Fibroblast of lung (primary cell): ENCODE data around the gene SLC43A3. TPM values are rescaled to one million over a fixed set of nuclear protein-coding genes. Genes with fewer than 3 reads are reported as not detected.

Experiments
- DNase-seq, 2 donors: peaks; one replicate each; pipeline versions ENCODE4 v3.0.0 to v3.0.0-alpha.2; 2010; ENCODE audit warnings: low read depth in 2 of 2
- H2AFZ ChIP-seq: 2 replicates; pipeline ENCODE4 v1.5.1; 2012; ENCODE audit warnings: low read length, control low read depth, inconsistent platforms
- H3K27ac ChIP-seq: 2 replicates; pipeline ENCODE4 v1.5.1; 2011; ENCODE audit warnings: low read length, control low read depth; ENCODE audit not compliant: insufficient read depth
- H3K27me3 ChIP-seq: 2 replicates; pipeline ENCODE4 v1.5.1; 2011; ENCODE audit warnings: mild to moderate bottlenecking, low read length; ENCODE audit not compliant: control insufficient read depth, insufficient read depth
- H3K36me3 ChIP-seq: 2 replicates; pipeline ENCODE4 v1.5.1; 2011; ENCODE audit warnings: low read length; ENCODE audit not compliant: control insufficient read depth, insufficient read depth
- H3K4me1 ChIP-seq: 2 replicates; pipeline ENCODE4 v1.5.1; 2011; ENCODE audit warnings: low read length; ENCODE audit not compliant: control insufficient read depth, insufficient read depth; ENCODE audit errors: extremely low read depth
- H3K4me2 ChIP-seq: 2 replicates; pipeline ENCODE4 v1.5.1; 2011; ENCODE audit warnings: low read length, control low read depth; ENCODE audit not compliant: insufficient read depth; ENCODE audit errors: extremely low read depth
- H3K4me3 ChIP-seq, 4 experiments: fragments of 200-600 bp in 1 of 4; sonication (generic) in 1 of 4; replicated peaks in 1 of 4; 2 replicates each; pipeline ENCODE4 v1.5.1; 2011 to 2016; ENCODE audit warnings: low read length in 4 of 4, low read depth in 3 of 4, mild to moderate bottlenecking in 3 of 4, control low read depth in 2 of 4, inconsistent platforms in 1 of 4, mixed read lengths in 1 of 4; ENCODE audit not compliant: insufficient read depth in 1 of 4; ENCODE audit errors: control extremely low read depth in 1 of 4
- H3K79me2 ChIP-seq: 2 replicates; pipeline ENCODE4 v1.5.1; 2012; ENCODE audit warnings: mild to moderate bottlenecking, low read length, inconsistent platforms; ENCODE audit not compliant: control insufficient read depth, insufficient read depth
- H3K9ac ChIP-seq: 2 replicates; pipeline ENCODE4 v1.5.1; 2011; ENCODE audit warnings: mild to moderate bottlenecking, low read length, control low read depth; ENCODE audit not compliant: insufficient read depth
- H3K9me3 ChIP-seq: 2 replicates; pipeline ENCODE4 v1.5.1; 2012; ENCODE audit warnings: low read depth, low read length; ENCODE audit not compliant: control insufficient read depth, insufficient read depth
- H4K20me1 ChIP-seq: 2 replicates; pipeline ENCODE4 v1.5.1; 2011; ENCODE audit warnings: low read length; ENCODE audit not compliant: control insufficient read depth, insufficient read depth; ENCODE audit errors: extremely low read depth
- CTCF ChIP-seq, 2 donors: IDR thresholded peaks in 1 of 2; conservative IDR thresholded peaks in 1 of 2; 1 replicate in 1 of 2; 2 replicates in 1 of 2; pipeline ENCODE4 v1.5.1; 2011 to 2012; ENCODE audit warnings: low read length in 2 of 2, control low read depth in 1 of 2, inconsistent platforms in 1 of 2, low read depth in 1 of 2, mild to moderate bottlenecking in 1 of 2
- EZH2 ChIP-seq: IDR thresholded peaks from 2 replicates; pipeline ENCODE4 v1.5.1; 2012; ENCODE audit warnings: low read length, control low read depth, mild to moderate bottlenecking; ENCODE audit errors: missing control alignments
- polyA plus RNA-seq, 2 donors: library from polyadenylated mRNA; depleted of rRNA in 1 of 2; stranded (reverse) in 1 of 2; unstranded in 1 of 2; fragments of >200 nt; gene quantifications; 2 replicates each; pipeline ENCODE4 v1.2.1, GENCODE V29; 2011 to 2012; ENCODE audit warnings: missing spikeins in 1 of 2
- total RNA-seq: library from RNA; depleted of rRNA; stranded (reverse); fragments of >200 nt; gene quantifications from 2 replicates; pipeline ENCODE4 v1.2.1, GENCODE V29; 2014

SLC43A3 gene
- total and polyA plus RNA-seq, 2 donors (not counting 1 experiment from before 2014, with no cell fraction given), result 34.8 to 41.5 TPM

DNA sequence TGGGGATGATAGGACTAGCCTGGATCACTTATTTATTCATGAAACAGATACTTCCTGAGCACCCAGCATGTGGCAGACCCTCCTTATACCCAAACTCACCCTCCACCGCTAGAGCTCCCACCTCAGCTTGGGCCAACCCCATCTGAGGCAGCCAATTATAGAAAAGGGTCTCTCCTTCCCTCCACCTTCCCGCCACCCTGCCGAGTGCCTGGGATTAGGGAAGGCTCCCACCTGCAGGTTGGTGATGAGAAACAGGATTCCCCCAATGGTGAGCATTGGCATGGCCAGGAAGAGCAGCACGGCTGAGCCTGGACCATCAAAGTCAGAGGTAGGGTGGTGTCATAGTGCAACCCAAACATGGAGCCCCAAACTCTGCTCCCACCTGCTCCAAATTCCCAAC, 5.9 kb downstream of the SLC43A3 start:
- H3K27me3 ChIP-seq, result no peaks in the 10 kb centered on the region
- no peaks in the 10 kb centered on the region for H3K9me3 ChIP-seq
- no peak overlapping the region for H2AFZ ChIP-seq
- peaks cover 10% of the 10 kb centered on the region for H3K36me3 ChIP-seq
- H3K27ac ChIP-seq, result no peak overlapping the region
- no peak for DNase-seq
- H3K79me2 ChIP-seq, result peaks cover 7% of the 10 kb centered on the region
- TF ChIP-seq CTCF (conservative IDR thresholded peaks at IDR 0.05 in 1 of 2, IDR thresholded peaks at IDR 0.05 in 1 of 2; ENCODE audit: low read depth in 1 of 2, low read length in 2 of 2) (no peak), EZH2 (no peak)
- no peak overlapping the region for H3K4me2 ChIP-seq
- H3K4me3 ChIP-seq, result no peak overlapping the region
- peaks cover 21% of the 10 kb centered on the region for H3K4me1 ChIP-seq
- H4K20me1 ChIP-seq, result no peaks in the 10 kb centered on the region
- no peak overlapping the region for H3K9ac ChIP-seq

- DNase-seq, result no peak
- no peaks in the 10 kb centered on the region for H3K9me3 ChIP-seq
- H3K4me1 ChIP-seq, result peaks cover 3% of the 10 kb centered on the region
- no peak for TF ChIP-seq CTCF (conservative IDR thresholded peaks at IDR 0.05 in 1 of 2, IDR thresholded peaks at IDR 0.05 in 1 of 2; ENCODE audit: low read depth in 1 of 2, low read length in 2 of 2)
- TF ChIP-seq EZH2, result no peak
- no peaks in the 10 kb centered on the region for H3K27me3 ChIP-seq
- H3K4me2 ChIP-seq, result no peak overlapping the region
- no peak overlapping the region for H3K9ac ChIP-seq
- H3K36me3 ChIP-seq, result peaks cover 12% of the 10 kb centered on the region
- no peak overlapping the region for H2AFZ ChIP-seq
- H3K27ac ChIP-seq, result no peak overlapping the region
- no peak overlapping the region for H3K4me3 ChIP-seq
- peaks cover 3% of the 10 kb centered on the region for H3K79me2 ChIP-seq
- H4K20me1 ChIP-seq, result no peaks in the 10 kb centered on the region
Measured at GRCh38 chr11:57419146-57419545, 7.8 kb downstream of the SLC43A3 start.

GRCh38 chr11:57418131-57418530, 8.8 kb downstream of the SLC43A3 start:
- H2AFZ ChIP-seq, result no peak overlapping the region
- no peaks in the 10 kb centered on the region for H3K9me3 ChIP-seq
- no peaks in the 10 kb centered on the region for H3K79me2 ChIP-seq
- no peaks in the 10 kb centered on the region for H3K4me1 ChIP-seq
- H4K20me1 ChIP-seq, result no peaks in the 10 kb centered on the region
- no peak for DNase-seq
- no peaks in the 10 kb centered on the region for H3K27me3 ChIP-seq
- peaks cover 10% of the 10 kb centered on the region for H3K36me3 ChIP-seq
- H3K4me2 ChIP-seq, result no peak overlapping the region
- H3K4me3 ChIP-seq, result no peak overlapping the region
- H3K27ac ChIP-seq, result no peak overlapping the region
- no peak overlapping the region for H3K9ac ChIP-seq
- TF ChIP-seq EZH2 (no peak), CTCF (conservative IDR thresholded peaks at IDR 0.05 in 1 of 2, IDR thresholded peaks at IDR 0.05 in 1 of 2; ENCODE audit: low read depth in 1 of 2, low read length in 2 of 2) (no peak)
